HG03432 (cell line): ENCODE data around the gene SKIC3.

Source experiments
- ATAC-seq: cut with Tn5 transposase; IDR thresholded peaks from one replicate; pipeline ENCODE4 v1.9.1; 2021; ENCODE audit warnings: mild to moderate bottlenecking, moderate library complexity; ENCODE audit not compliant: unreplicated experiment

Gene SKIC3

GRCh38 chr5:95532415-95532814, 22.4 kb downstream of the SKIC3 start:
- no peak for ATAC-seq

- no peak for ATAC-seq
These were observed 23.3 kb downstream of the SKIC3 start for GRCh38 chr5:95531491-95531890.

- ATAC-seq, result no peak
These were observed 24.4 kb downstream of the SKIC3 start for GRCh38 chr5:95530416-95530815.

- no peak for ATAC-seq
These were observed 26.2 kb downstream of the SKIC3 start for GRCh38 chr5:95528565-95528964.

GRCh38 chr5:95526871-95527270, 27.9 kb downstream of the SKIC3 start:
- no peak for ATAC-seq

DNA sequence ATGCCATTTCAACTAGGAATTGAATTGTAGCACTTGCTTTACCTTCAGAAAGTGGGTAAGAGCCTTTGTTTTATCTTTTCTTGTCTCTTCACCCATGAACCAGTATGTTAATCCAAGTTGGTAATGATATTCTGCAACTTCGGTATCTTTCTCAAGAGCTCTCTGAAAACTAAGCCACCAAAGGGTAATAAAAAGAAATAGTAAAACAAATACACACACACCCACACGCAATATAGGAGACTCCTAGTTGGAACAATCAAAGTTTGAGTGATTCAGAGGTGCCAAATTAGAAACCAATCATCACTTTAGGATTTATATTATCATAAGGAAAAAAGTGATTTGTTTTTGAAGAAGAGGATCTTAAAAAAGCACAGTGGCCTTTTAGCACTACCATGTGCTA, 30.4 kb downstream of the SKIC3 start:
- ATAC-seq, result no peak

- ATAC-seq, result no peak
These were observed 34.6 kb downstream of the SKIC3 start for GRCh38 chr5:95520206-95520605.

DNA sequence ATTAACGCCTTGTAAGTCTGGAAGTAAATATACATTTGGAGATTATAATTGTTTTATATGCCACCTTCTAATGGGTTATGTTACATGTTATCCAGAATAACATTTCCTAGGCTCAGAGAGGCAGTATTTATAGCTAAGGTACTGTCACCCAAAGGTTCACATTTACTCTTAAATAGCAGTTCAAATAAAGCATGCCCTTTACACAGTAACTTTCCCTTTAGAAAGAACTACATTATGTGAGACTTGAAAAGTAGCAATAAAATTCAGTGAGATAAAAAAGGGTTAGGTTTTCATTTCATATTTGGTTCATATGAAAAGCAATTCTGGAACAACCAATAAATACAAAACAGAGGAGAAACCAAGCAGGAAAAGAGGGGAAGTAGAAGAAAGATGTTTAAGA, 35.1 kb downstream of the SKIC3 start:
- ATAC-seq, result no peak

- no peak for ATAC-seq
These were observed 35.6 kb downstream of the SKIC3 start for GRCh38 chr5:95519151-95519550.

DNA sequence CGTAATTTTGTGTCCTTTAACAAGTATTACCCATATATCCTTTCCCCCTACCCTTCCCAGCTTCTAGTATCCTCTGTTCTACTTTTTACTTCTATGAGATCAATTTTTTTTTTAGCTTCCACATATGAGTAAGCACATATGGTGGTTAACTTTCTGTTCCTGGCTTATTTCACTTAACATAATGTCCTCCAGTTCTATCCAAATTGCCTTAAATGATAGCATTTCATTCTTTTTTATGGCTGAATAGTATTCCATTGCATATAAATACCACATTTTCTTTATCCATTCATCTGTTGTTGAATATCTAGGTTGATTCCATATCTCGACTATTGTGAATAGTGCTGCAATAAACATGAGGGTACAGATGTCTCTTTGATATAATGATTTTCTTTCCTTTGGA, 36.4 kb downstream of the SKIC3 start:
- no peak for ATAC-seq

- no peak for ATAC-seq
These were observed 43.2 kb downstream of the SKIC3 start for GRCh38 chr5:95511606-95512005.

- ATAC-seq, result no peak
These were observed 46.2 kb downstream of the SKIC3 start for GRCh38 chr5:95508550-95508949.
